Upper lobe of left lung (tissue), 6 donors: Measurements from ENCODE around the gene SLC16A4. TPM values are rescaled to one million over a fixed set of nuclear protein-coding genes. Genes with fewer than 3 reads are reported as not detected.
A peak's percentile ranks its signal among the peaks of the same experiment; 100 is the strongest.

Source experiments
- ATAC-seq, 2 donors: fragments of 200-7000 bp; cut with Tn5 transposase; one replicate each; pipeline ENCODE4 v1.9.1; 2022; ENCODE audit warnings: mild to moderate bottlenecking in 2 of 2, moderate library complexity in 2 of 2; ENCODE audit not compliant: low FRiP score in 2 of 2
- DNase-seq, 2 donors: peaks; one replicate each; pipeline ENCODE4 v3.0.0-alpha.2; 2019 to 2020
- H3K27ac ChIP-seq, 4 donors: fragments of 200-600 bp; sonication (generic); one replicate each; pipeline ENCODE4 v1.5.1; 2016 to 2019
- H3K27me3 ChIP-seq, 4 donors: fragments of 200-600 bp; sonication (generic); one replicate each; pipeline ENCODE4 v1.5.1; 2017 to 2019
- H3K36me3 ChIP-seq, 4 donors: fragments of 200-600 bp; sonication (generic); one replicate each; pipeline ENCODE4 v1.5.1; 2016 to 2019
- H3K4me1 ChIP-seq, 4 donors: fragments of 200-600 bp; sonication (generic); one replicate each; pipeline ENCODE4 v1.5.1; 2018 to 2019
- H3K4me3 ChIP-seq, 4 donors: fragments of 200-600 bp; sonication (generic); one replicate each; pipeline ENCODE4 v1.5.1; 2017 to 2019; ENCODE audit warnings: mild to moderate bottlenecking in 2 of 4, moderate library complexity in 1 of 4
- H3K9me3 ChIP-seq, 4 donors: fragments of 200-600 bp; sonication (generic); one replicate each; pipeline ENCODE4 v1.5.1; 2018 to 2019
- CTCF ChIP-seq, 6 experiments: fragments of 450-650 bp in 4 of 6; fragments of 200-600 bp in 2 of 6; sonication (generic) in 2 of 6; IDR thresholded peaks; one replicate each; pipeline ENCODE4 v1.5.1; 2016 to 2019; ENCODE audit warnings: antibody characterized with exemption in 6 of 6
- EP300 ChIP-seq, 4 donors: sonication (generic); formaldehyde crosslinking; IDR thresholded peaks; one replicate each; pipeline ENCODE4 v1.5.1; 2017; ENCODE audit warnings: antibody characterized with exemption in 4 of 4, control low read depth in 2 of 4
- POLR2A ChIP-seq, 4 donors: fragments of 450-650 bp; IDR thresholded peaks; one replicate each; pipeline ENCODE4 v1.5.1; 2016 to 2017; ENCODE audit warnings: antibody characterized with exemption in 4 of 4, mild to moderate bottlenecking in 2 of 4
- POLR2AphosphoS5 ChIP-seq, 2 donors: sonication (generic); formaldehyde crosslinking; IDR thresholded peaks; one replicate each; pipeline ENCODE4 v1.5.1; 2017; ENCODE audit warnings: antibody characterized with exemption in 2 of 2
- WGBS, 2 donors: methylation state at CpG; one replicate each; pipeline ENCODE4 v1.1.5; 2017 to 2018; 5-methylcytosine and 5-hydroxymethylcytosine counted together
- total RNA-seq, 6 donors: library from RNA; depleted of rRNA in 4 of 6; stranded (reverse); fragments of >200 nt in 4 of 6; gene quantifications; one replicate each; pipeline versions ENCODE4 v1.1.0 to v1.2.1, GENCODE V29; 2016 to 2021
- donor health status: DM: no; HTN: no; CAD: no; lungs with moderate emphysema.
- donor health status: DM: no; HTN: yes; CAD: no; lungs with severe emphysema.

SLC16A4 gene
- total RNA-seq, 6 donors from 2014 or later = 7.8 to 23.0 (median 15.4) TPM

GRCh38 chr1:110338309-110338885, 52.4 kb downstream of the SLC16A4 start:
- Histone ChIP-seq H3K36me3 (peaks cover 0 to 28% (median 11%) of the 10 kb centered on the region in 4 donors), H3K4me1 (peaks cover 43 to 50% (median 45%) of the 10 kb centered on the region in 4 donors), H3K9me3 (no peaks in the 10 kb centered on the region), H3K4me3 (peak overlapping the region; percentile 67 to 92 (median 86)), H3K27ac (peak overlapping the region; percentile 97 to 99 (median 98)), H3K27me3 (no peaks in the 10 kb centered on the region)
- ATAC-seq (peak; percentile 93 to 96), DNase-seq (peak; percentile 96 to 97)
- peak; percentile 29 to 94 (median 88) for TF ChIP-seq CTCF (IDR thresholded peaks at IDR 0.05)
- TF ChIP-seq POLR2A (IDR thresholded peaks at IDR 0.05) = peak in 3 of 4 donors; percentile 77 to 90 (median 85)
- TF ChIP-seq POLR2AphosphoS5 (IDR thresholded peaks at IDR 0.05) = peak in 1 of 2 donors; percentile 44
- TF ChIP-seq EP300 (IDR thresholded peaks at IDR 0.05) = no peak
- WGBS, 2 donors = 0 to 1% methylated on average over 21 to 29 of the region's 57 CpGs

DNA sequence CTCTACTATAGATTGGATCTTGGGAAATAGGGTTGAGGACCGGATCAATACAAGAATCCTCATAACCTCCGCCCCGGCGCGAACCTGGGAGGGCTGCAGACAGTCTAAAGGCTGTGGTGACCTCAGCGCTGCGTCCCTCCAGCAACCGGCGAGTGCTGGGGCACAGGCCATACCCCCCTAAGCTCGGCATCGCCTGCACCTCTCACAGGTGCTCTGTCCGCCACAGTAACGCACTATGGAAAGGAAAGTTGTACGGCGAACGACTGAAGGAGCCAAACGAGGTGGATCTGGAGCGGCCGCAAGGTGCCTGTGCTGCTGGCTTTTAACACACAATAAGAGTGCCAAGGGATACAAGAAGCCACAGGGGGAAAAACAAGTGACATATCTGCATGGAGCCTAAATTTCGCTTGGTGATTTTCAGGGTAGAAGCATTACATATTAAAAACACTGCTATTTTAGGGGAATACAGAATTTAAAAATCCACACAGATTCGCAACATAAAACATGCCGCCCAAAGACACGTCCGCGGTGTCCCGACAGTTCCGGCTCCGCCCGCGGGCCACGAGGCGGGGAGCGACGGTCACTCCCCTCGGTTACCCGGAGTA, 53.0 kb downstream of the SLC16A4 start:
- H3K9me3 ChIP-seq = no peaks in the 10 kb centered on the region
- DNase-seq (peak; percentile 58 to 82), ATAC-seq (no peak)
- H3K4me3 ChIP-seq = peak overlapping the region; percentile 67 to 92 (median 86)
- H3K27ac ChIP-seq = peak overlapping the region; percentile 97 to 99 (median 98)
- H3K36me3 ChIP-seq = peaks cover 0 to 22% (median 11%) of the 10 kb centered on the region in 4 donors
- H3K4me1 ChIP-seq = peaks cover 38 to 44% (median 39%) of the 10 kb centered on the region in 4 donors
- H3K27me3 ChIP-seq = no peaks in the 10 kb centered on the region
- 1% methylated on average over 35 to 36 of the region's 36 CpGs for WGBS, 2 donors
- TF ChIP-seq CTCF (IDR thresholded peaks at IDR 0.05) (no peak), EP300 (IDR thresholded peaks at IDR 0.05) (peak in 1 of 4 donors; percentile 1), POLR2A (IDR thresholded peaks at IDR 0.05) (peak in 1 of 4 donors; percentile 11)

DNA sequence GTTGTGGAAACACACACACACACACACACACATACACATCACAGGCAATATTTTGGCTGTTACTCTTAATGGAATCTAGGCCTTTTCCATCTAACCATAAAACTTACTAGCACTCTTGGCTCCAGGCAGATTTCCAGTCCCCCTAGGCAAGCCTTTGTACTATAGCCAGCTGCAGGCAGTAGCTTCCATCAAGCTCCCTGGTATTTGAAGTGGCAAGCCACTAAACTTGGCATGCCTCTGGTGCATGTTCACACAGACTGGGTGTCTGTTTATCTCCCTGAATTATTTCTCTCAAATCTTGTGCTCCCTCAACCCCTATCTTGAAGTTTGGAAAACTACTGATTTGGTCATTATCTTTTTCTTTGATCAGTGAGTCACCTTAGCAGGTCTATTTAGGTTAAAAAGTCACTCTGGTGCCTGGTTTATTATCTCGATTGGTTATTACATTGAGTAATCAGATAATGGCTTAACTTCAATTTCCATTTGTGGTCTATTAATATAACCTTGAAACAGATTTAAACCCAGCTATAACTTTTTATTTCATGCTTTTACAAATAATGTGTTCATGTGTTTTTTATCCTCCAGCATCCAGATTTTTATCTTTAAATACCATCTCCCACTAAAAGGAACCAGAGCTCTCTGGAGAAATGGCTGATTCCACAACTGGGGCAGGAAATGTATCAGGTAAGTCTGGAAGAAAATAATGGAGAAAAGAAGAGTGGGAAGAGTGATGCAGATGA, 54.4 kb downstream of the SLC16A4 start:
- Histone ChIP-seq H3K27ac (peak overlapping the region in 1 of 4 donors; percentile 97), H3K4me1 (peaks cover 24 to 30% (median 25%) of the 10 kb centered on the region in 4 donors), H3K4me3 (no peak overlapping the region), H3K36me3 (peaks cover 0 to 10% (median 8%) of the 10 kb centered on the region in 4 donors), H3K9me3 (no peaks in the 10 kb centered on the region), H3K27me3 (no peaks in the 10 kb centered on the region)
- ATAC-seq (no peak), DNase-seq (no peak)
- TF ChIP-seq CTCF (IDR thresholded peaks at IDR 0.05) (no peak), POLR2AphosphoS5 (IDR thresholded peaks at IDR 0.05) (no peak), EP300 (IDR thresholded peaks at IDR 0.05) (no peak), POLR2A (IDR thresholded peaks at IDR 0.05) (no peak)
- 36 to 64% methylated on average over 1 of the region's 1 CpG for WGBS, 2 donors

GRCh38 chr1:110335265-110335664, 55.6 kb downstream of the SLC16A4 start:
- Histone ChIP-seq H3K4me3 (no peak overlapping the region), H3K27me3 (no peaks in the 10 kb centered on the region), H3K36me3 (no peaks in the 10 kb centered on the region), H3K9me3 (no peaks in the 10 kb centered on the region), H3K27ac (no peak overlapping the region), H3K4me1 (peaks cover 12 to 18% (median 13%) of the 10 kb centered on the region in 4 donors)
- no peak for DNase-seq
- ATAC-seq = no peak
- WGBS, 2 donors = 86 to 91% methylated on average over 1 of the region's 1 CpG
- TF ChIP-seq POLR2A (IDR thresholded peaks at IDR 0.05) = no peak
- TF ChIP-seq POLR2AphosphoS5 (IDR thresholded peaks at IDR 0.05) = no peak
- TF ChIP-seq CTCF (IDR thresholded peaks at IDR 0.05) = no peak
- TF ChIP-seq EP300 (IDR thresholded peaks at IDR 0.05) = no peak
